Right renal cortex interstitium (tissue), 3 donors: ENCODE measurements around the gene PIGZ. TPM values are rescaled to one million over a fixed set of nuclear protein-coding genes. Genes with fewer than 3 reads are reported as not detected.
"Not testable (repeated sequence)": the region's sequence is repeated elsewhere in the genome, so short reads cannot be mapped to it uniquely, and the experiment has no call there.

ENCODE experiments used
- DNase-seq, 3 donors: peaks; one replicate each; pipeline ENCODE4 v3.0.0-alpha.2; 2013; ENCODE audit warnings: low read depth in 3 of 3, low spot score in 2 of 3
- polyA plus RNA-seq, 3 donors: library from polyadenylated mRNA; unstranded; fragments of 120-200 nt; gene quantifications; one replicate each; pipeline ENCODE4 v1.2.1, GENCODE V29; 2013; ENCODE audit not compliant: insufficient read length in 3 of 3

The PIGZ gene
- polyA plus RNA-seq, 3 donors, result 0.79 to 1.5 (median 1.1) TPM

GRCh38 chr3:196954832-196955231, 13.8 kb downstream of the PIGZ start:
- no peak for DNase-seq

- no peak for DNase-seq
Observed at GRCh38 chr3:196951371-196951770, 17.3 kb downstream of the PIGZ start.

GRCh38 chr3:196949750-196950149, 18.9 kb downstream of the PIGZ start:
- no peak for DNase-seq

GRCh38 chr3:196949285-196949619, 19.4 kb downstream of the PIGZ start:
- no peak for DNase-seq

- DNase-seq, result no peak
Observed at GRCh38 chr3:196948442-196949284, 20.0 kb downstream of the PIGZ start.

- DNase-seq, result no peak
Observed at GRCh38 chr3:196947860-196948441, 20.7 kb downstream of the PIGZ start.

- DNase-seq, result no peak
Observed at GRCh38 chr3:196947136-196947859, 21.3 kb downstream of the PIGZ start.

GRCh38 chr3:196944037-196944790, 24.4 kb downstream of the PIGZ start:
- DNase-seq, result not testable (repeated sequence)

- DNase-seq, result no peak
Observed at GRCh38 chr3:196942915-196943277, 25.7 kb downstream of the PIGZ start.

- peak; percentile 93 to 95 (median 94) for DNase-seq
Observed at GRCh38 chr3:196942226-196942914, 26.3 kb downstream of the PIGZ start, which contains the start of gene NCBP2. Gene NCBP2, minus strand, starts transcription at chr3:196942528. Its CDS starts 25 bp downstream, at chr3:196942503.

GRCh38 chr3:196941729-196942225, 26.9 kb downstream of the PIGZ start:
- peak; percentile 15 to 26 (median 16) for DNase-seq

GRCh38 chr3:196938576-196938975, 30.1 kb downstream of the PIGZ start:
- DNase-seq, result no peak

GRCh38 chr3:196938124-196938523, 30.5 kb downstream of the PIGZ start:
- DNase-seq, result no peak

GRCh38 chr3:196936288-196936687, 32.3 kb downstream of the PIGZ start:
- no peak for DNase-seq

GRCh38 chr3:196932600-196932999, 36.0 kb downstream of the PIGZ start:
- no peak for DNase-seq

GRCh38 chr3:196931828-196932587, 36.6 kb downstream of the PIGZ start:
- no peak for DNase-seq

- no peak for DNase-seq
Observed at GRCh38 chr3:196931157-196931556, 37.5 kb downstream of the PIGZ start.

- no peak for DNase-seq
Observed at GRCh38 chr3:196927571-196928453, 40.8 kb downstream of the PIGZ start.
